HCT116 (cell line): Measurements from ENCODE around the gene KIF13A. TPM values are rescaled to one million over a fixed set of nuclear protein-coding genes. Genes with fewer than 3 reads are reported as not detected.

Experiments
- ATAC-seq: fragments of 200-7000 bp; cut with Tn5 transposase; 2 replicates; pipeline ENCODE4 v1.9.1; 2020; ENCODE audit warnings: mild to moderate bottlenecking, moderate library complexity
- BruUV-seq: library from RNA; stranded (reverse); fragments of 400-500 nt; replicated peaks from 2 replicates; lab custom pipeline; 2021; lab: Mats Ljungman, UMichigan
- CTCF ChIA-PET: fragments of 300-600 bp; sonication (Branson Sonifier 250); formaldehyde crosslinking; loops from one replicate; lab custom pipeline; 2021; ENCODE audit warnings: antibody characterized with exemption; lab: Charles Lee
- POLR2A ChIA-PET: fragments of 300-600, 350-600 bp; sonication (Branson Sonifier 250); formaldehyde crosslinking; loops from one replicate; lab custom pipeline; 2021; ENCODE audit warnings: antibody characterized with exemption; lab: Charles Lee
- RAD21 ChIA-PET, 2 experiments: fragments of 300-600 bp; sonication (Branson Sonifier 250); formaldehyde crosslinking; loops; one replicate each; lab custom pipeline; 2023; ENCODE audit warnings: low total read pairs in 2 of 2; ENCODE audit not compliant: uncharacterized antibody in 2 of 2, unreplicated experiment in 2 of 2, low non-redundant PET in 1 of 2; lab: Charles Lee
- DNase-seq: peaks from one replicate; pipeline ENCODE4 v3.0.0-alpha.2; 2010; ENCODE audit warnings: low read depth, low spot score
- H2AFZ ChIP-seq: fragments of 200-600 bp; shearing (Covaris generic), sonication (generic); 2 replicates; pipeline ENCODE4 v1.6.1; 2017; ENCODE audit warnings: low read depth, mixed run types, mixed read lengths, antibody characterized with exemption, low read length; ENCODE audit not compliant: poor library complexity, severe bottlenecking
- H3K27ac ChIP-seq: 2 replicates; pipeline ENCODE4 v1.5.1; 2012; ENCODE audit warnings: low read depth, low read length
- H3K27me3 ChIP-seq: fragments of 200-600 bp; sonication (generic); 2 replicates; pipeline ENCODE4 v1.6.1; 2016; ENCODE audit warnings: mixed run types, low read length, mixed read lengths; ENCODE audit not compliant: insufficient read depth
- H3K36me3 ChIP-seq, 2 experiments: fragments of 200-500 bp in 1 of 2; fragments of 200-600 bp in 1 of 2; sonication (Bioruptor generic) in 1 of 2; sonication (generic) in 1 of 2; 2 replicates each; pipeline versions ENCODE4 v1.5.1 to v1.6.1; 2014 to 2016; ENCODE audit warnings: low read length in 2 of 2, inconsistent platforms in 1 of 2, mixed read lengths in 1 of 2, mixed run types in 1 of 2; ENCODE audit not compliant: insufficient read depth in 2 of 2, control insufficient read depth in 1 of 2
- H3K4me1 ChIP-seq, 2 experiments: fragments of 200-600 bp in 1 of 2; sonication (generic) in 1 of 2; 2 replicates each; pipeline versions ENCODE4 v1.5.1 to v1.6.1; 2012 to 2017; ENCODE audit warnings: low read length in 2 of 2, inconsistent platforms in 1 of 2, mild to moderate bottlenecking in 1 of 2, mixed read lengths in 1 of 2, mixed run types in 1 of 2, moderate library complexity in 1 of 2; ENCODE audit not compliant: insufficient read depth in 2 of 2, control insufficient read depth in 1 of 2
- H3K4me2 ChIP-seq: fragments of 200-600 bp; sonication (generic); 2 replicates; pipeline ENCODE4 v1.6.1; 2017; ENCODE audit warnings: mixed run types, low read length, mixed read lengths
- H3K4me3 ChIP-seq, 2 experiments: fragments of 200-600 bp in 1 of 2; sonication (generic) in 1 of 2; replicated peaks in 1 of 2; 2 replicates each; pipeline ENCODE4 v1.5.1; 2011 to 2016; ENCODE audit warnings: low read length in 2 of 2, control low read depth in 1 of 2, low read depth in 1 of 2, mild to moderate bottlenecking in 1 of 2, mixed read lengths in 1 of 2, mixed run types in 1 of 2
- H3K79me2 ChIP-seq: fragments of 200-600 bp; sonication (generic); 2 replicates; pipeline ENCODE4 v1.6.1; 2017; ENCODE audit warnings: mild to moderate bottlenecking, mixed run types, low read length, moderate library complexity, mixed read lengths; ENCODE audit not compliant: insufficient read depth
- H3K9ac ChIP-seq: fragments of 200-600 bp; sonication (generic); 2 replicates; pipeline ENCODE4 v1.6.1; 2016; ENCODE audit warnings: low read length, mixed read lengths
- H3K9me2 ChIP-seq: fragments of 200-600 bp; sonication (generic), shearing (Covaris generic); 2 replicates; pipeline ENCODE4 v1.6.1; 2017; ENCODE audit warnings: mixed run types, mild to moderate bottlenecking, moderate library complexity; ENCODE audit not compliant: insufficient read depth
- H3K9me3 ChIP-seq, 2 experiments: fragments of 200-500 bp in 1 of 2; fragments of 200-600 bp in 1 of 2; sonication (Bioruptor generic) in 1 of 2; sonication (generic) in 1 of 2; 2 replicates each; pipeline ENCODE4 v1.6.1; 2014 to 2017; ENCODE audit warnings: low read length in 2 of 2, mixed read lengths in 2 of 2, inconsistent platforms in 1 of 2, low read depth in 1 of 2, mild to moderate bottlenecking in 1 of 2, mixed run types in 1 of 2, moderate library complexity in 1 of 2; ENCODE audit not compliant: control insufficient read depth in 1 of 2, insufficient read depth in 1 of 2
- H4K20me1 ChIP-seq: fragments of 200-600 bp; sonication (generic), shearing (Covaris generic); 2 replicates; pipeline ENCODE4 v1.6.1; 2017; ENCODE audit warnings: mixed run types, mild to moderate bottlenecking, moderate library complexity; ENCODE audit not compliant: insufficient read depth
- CEBPB ChIP-seq: IDR thresholded peaks from 2 replicates; pipeline ENCODE4 v1.6.1; 2012; ENCODE audit warnings: low read depth
- EGR1 ChIP-seq: IDR thresholded peaks from 2 replicates; pipeline ENCODE4 v1.6.1; 2012; ENCODE audit warnings: low read depth
- EZH2 ChIP-seq: fragments of 200-600 bp; sonication (generic); IDR thresholded peaks from 2 replicates; pipeline ENCODE4 v1.6.1; 2017; ENCODE audit warnings: antibody characterized with exemption, mixed run types
- JUND ChIP-seq: IDR thresholded peaks from 2 replicates; pipeline ENCODE4 v1.6.1; 2012
- RAD21 ChIP-seq: IDR thresholded peaks from 2 replicates; pipeline ENCODE4 v1.6.1; 2012; ENCODE audit warnings: low read depth, mild to moderate bottlenecking
- SP1 ChIP-seq: IDR thresholded peaks from 2 replicates; pipeline ENCODE4 v1.6.1; 2012; ENCODE audit warnings: low read depth
- SRF ChIP-seq: IDR thresholded peaks from 2 replicates; pipeline ENCODE4 v1.6.1; 2012; ENCODE audit warnings: low read depth
- YY1 ChIP-seq: IDR thresholded peaks from 2 replicates; pipeline ENCODE4 v1.6.1; 2011; ENCODE audit warnings: low read length, low read depth, moderate library complexity, mild to moderate bottlenecking; ENCODE audit not compliant: insufficient replicate concordance; ENCODE audit errors: extremely low read depth
- intact Hi-C: fragments of 100-400 bp; cut with micrococcal nuclease; formaldehyde crosslinking; loops from 2 replicates; pipeline ENCODE4 v1.10.0; 2022
- total RNA-seq: library from RNA; stranded (reverse); gene quantifications from one replicate; pipeline ENCODE4 v1.2.1, GENCODE V29; 2021; ENCODE audit not compliant: unreplicated experiment
- TF ChIP-seq, protein P1 (sequence below): IDR thresholded peaks from 2 replicates; pipeline ENCODE4 v1.6.1; 2011; ENCODE audit warnings: mild to moderate bottlenecking, low read length, moderate library complexity; ENCODE audit not compliant: insufficient replicate concordance; ENCODE audit errors: extremely low read depth

The KIF13A gene
- total RNA-seq, 1 experiment from 2014 or later = 23.1 TPM

DNA sequence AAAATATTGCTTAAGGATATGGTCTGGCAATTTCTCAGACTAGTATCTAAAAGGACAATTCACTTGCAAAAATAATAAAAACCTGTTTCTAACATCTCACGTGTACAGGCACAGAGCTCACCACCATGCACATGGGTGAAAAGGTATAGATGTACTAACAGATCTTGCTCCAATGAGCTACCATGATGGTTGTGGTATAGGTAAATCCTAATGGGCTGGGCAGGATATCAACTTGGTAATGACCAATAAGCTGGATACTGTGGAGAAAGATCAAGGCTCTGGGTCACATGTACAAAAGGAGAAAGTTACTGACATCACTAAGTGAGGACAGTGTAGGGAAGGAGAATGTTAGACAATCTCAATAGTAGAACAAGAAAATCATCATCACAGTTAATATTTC is 169.7 kb downstream of the KIF13A start (continued):
- TF ChIP-seq, protein P1, sequence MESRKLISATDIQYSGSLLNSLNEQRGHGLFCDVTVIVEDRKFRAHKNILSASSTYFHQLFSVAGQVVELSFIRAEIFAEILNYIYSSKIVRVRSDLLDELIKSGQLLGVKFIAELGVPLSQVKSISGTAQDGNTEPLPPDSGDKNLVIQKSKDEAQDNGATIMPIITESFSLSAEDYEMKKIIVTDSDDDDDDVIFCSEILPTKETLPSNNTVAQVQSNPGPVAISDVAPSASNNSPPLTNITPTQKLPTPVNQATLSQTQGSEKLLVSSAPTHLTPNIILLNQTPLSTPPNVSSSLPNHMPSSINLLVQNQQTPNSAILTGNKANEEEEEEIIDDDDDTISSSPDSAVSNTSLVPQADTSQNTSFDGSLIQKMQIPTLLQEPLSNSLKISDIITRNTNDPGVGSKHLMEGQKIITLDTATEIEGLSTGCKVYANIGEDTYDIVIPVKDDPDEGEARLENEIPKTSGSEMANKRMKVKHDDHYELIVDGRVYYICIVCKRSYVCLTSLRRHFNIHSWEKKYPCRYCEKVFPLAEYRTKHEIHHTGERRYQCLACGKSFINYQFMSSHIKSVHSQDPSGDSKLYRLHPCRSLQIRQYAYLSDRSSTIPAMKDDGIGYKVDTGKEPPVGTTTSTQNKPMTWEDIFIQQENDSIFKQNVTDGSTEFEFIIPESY = no peak
- TF ChIP-seq CEBPB (no peak), EZH2 (no peak), EGR1 (no peak), JUND (no peak), SP1 (no peak), SRF (no peak)

DNA sequence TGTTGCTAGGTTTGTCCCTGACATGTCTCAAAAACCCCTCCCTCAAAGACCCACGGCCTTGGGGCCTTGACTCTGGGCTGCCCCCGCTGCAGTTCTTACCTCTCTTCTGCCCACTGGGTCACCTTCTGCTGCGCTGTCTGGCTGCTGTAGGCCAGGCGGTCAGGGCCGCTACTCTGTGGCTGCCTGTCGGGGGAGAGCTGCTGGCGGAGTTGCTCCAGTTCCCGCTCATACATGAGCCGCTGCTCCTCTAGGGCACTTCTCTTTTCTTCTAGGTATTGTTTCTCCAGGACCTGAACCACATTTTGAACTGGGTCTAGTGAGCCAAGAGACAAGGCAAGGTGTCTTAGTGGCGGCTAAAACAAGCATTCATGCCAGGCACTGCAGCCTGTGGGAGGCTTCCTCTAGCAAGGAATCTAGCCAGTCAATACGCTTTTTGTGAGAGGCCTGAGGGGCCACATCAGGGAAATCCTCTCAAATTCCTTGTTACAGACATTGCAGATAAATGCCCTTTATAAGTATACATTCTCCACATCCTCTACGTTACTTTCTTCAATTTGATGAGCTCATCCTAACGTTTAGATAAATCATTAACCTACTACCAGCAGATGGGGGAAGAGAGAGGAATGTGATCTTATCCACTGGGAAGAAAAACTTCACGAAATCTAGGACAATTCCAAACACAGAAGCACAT is 170.4 kb downstream of the KIF13A start:
- intact Hi-C loops = loop anchor here (5.0 kb wide), 2 partner anchors 660 to 685 kb away; no protein-coding TSS in a partner anchor
- CTCF ChIA-PET = interaction anchor here (1.3 to 2.2 kb wide), 3 partner anchors 13 to 231 kb away, joined by 3 to 10 read pairs (median 8); no protein-coding TSS in a partner anchor
- TF ChIP-seq YY1 = no peak
- 0 out of 2 replicates have a peak, but pooled peaks have one; percentile 11 for TF ChIP-seq RAD21
- TF ChIP-seq, all 23 proteins: peak for 1
- no TSS peak for BruUV-seq
- H3K27me3 ChIP-seq = no peaks in the 10 kb centered on the region
- no peak overlapping the region for H3K4me2 ChIP-seq
- no peak overlapping the region for H2AFZ ChIP-seq
- RAD21 ChIA-PET = no interaction called here
- no peak overlapping the region for H3K27ac ChIP-seq
- DNase-seq (no peak), ATAC-seq (no peak)
- no peak overlapping the region for H3K4me3 ChIP-seq
- H3K4me1 ChIP-seq = peaks cover 4 to 5% of the 10 kb centered on the region in 2 experiments; a peak in 2 of 4 replicates
- POLR2A ChIA-PET = no interaction called here
- no peak overlapping the region for H3K9ac ChIP-seq
- H4K20me1 ChIP-seq = no peaks in the 10 kb centered on the region
- no peaks in the 10 kb centered on the region for H3K79me2 ChIP-seq
- H3K9me2 ChIP-seq = no peaks in the 10 kb centered on the region
- H3K36me3 ChIP-seq = no peaks in the 10 kb centered on the region
- no peaks in the 10 kb centered on the region for H3K9me3 ChIP-seq
